ENCODE results near the gene USP53.

DNA sequence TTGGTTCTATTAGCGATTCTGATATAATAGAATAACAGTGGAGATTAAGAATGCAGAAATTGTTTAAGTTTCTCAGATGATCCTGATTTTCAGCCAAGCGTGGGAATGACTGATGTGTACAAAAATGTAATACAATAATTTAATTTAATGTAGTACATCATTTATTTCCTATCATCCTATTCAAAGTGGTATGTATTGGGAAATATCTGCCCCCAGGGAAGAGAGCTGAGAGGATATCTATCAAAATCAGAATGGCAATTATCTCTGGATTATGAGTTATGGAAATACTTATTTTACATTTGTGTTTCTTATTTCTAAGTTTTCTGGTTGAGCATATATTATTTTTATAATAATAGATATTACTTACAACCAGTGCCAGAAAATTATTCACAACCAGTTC, 105.5 kb downstream of the USP53 start:
- TF ChIP-seq, protein P1, sequence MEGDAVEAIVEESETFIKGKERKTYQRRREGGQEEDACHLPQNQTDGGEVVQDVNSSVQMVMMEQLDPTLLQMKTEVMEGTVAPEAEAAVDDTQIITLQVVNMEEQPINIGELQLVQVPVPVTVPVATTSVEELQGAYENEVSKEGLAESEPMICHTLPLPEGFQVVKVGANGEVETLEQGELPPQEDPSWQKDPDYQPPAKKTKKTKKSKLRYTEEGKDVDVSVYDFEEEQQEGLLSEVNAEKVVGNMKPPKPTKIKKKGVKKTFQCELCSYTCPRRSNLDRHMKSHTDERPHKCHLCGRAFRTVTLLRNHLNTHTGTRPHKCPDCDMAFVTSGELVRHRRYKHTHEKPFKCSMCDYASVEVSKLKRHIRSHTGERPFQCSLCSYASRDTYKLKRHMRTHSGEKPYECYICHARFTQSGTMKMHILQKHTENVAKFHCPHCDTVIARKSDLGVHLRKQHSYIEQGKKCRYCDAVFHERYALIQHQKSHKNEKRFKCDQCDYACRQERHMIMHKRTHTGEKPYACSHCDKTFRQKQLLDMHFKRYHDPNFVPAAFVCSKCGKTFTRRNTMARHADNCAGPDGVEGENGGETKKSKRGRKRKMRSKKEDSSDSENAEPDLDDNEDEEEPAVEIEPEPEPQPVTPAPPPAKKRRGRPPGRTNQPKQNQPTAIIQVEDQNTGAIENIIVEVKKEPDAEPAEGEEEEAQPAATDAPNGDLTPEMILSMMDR (IDR thresholded peaks at IDR 0.05): no peak
- no peak for TF ChIP-seq POLR2A (IDR thresholded peaks at IDR 0.05)
